ENCODE measurements around the gene GALNT2. TPM values are rescaled to one million over a fixed set of nuclear protein-coding genes. Genes with fewer than 3 reads are reported as not detected.

GALNT2 gene
- total and polyA plus RNA-seq, 2 experiments from 2014 or later, result 96.7 to 143 TPM

DNA sequence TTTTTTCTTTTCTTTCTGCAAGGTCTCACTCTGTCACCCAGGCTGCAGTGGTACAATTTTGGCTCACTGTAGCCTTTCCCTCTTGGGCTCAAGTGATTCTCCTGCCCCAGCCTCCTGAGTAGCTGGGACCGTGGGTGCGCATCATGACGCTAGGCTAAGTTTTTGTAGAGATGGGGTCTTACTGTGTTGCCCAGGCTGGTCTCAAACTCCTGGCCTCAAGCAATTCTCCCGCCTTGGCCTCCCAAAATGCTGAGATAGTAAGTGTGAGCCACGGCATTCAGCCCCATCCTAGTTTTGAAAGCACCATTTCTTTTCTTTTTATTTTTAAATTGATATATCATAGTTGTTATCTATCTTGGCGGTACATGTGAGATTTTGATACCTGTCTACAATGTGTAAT is 140.6 kb downstream of the GALNT2 start:
- Histone ChIP-seq H4K20me1 (ENCODE audit: insufficient read depth, poor library complexity, severe bottlenecking) (no peaks in the 10 kb centered on the region), H3K36me3 (replicated peaks; ENCODE audit: insufficient read depth, low read depth) (no peaks in the 10 kb centered on the region), H2AFZ (no peak overlapping the region), H3K27ac (no peak overlapping the region), H3K4me2 (no peak overlapping the region), H3K9me3 (ENCODE audit: low read depth) (no peaks in the 10 kb centered on the region), H3K4me1 (ENCODE audit: insufficient read depth) (peaks cover 19% of the 10 kb centered on the region), H3K79me2 (peaks cover 5% of the 10 kb centered on the region), H3K27me3 (no peaks in the 10 kb centered on the region), H3K9me2 (replicated peaks; ENCODE audit: insufficient read depth) (no peaks in the 10 kb centered on the region), H3K4me3 (no peak overlapping the region)
- WGBS (ENCODE audit: low lambda C conversion rate, missing lambda C conversion rate), result 81% methylated on average over 6 of the region's 6 CpGs
- TF ChIP-seq EZH2phosphoT487 (IDR thresholded peaks at IDR 0.05; ENCODE audit: low read depth, severe bottlenecking, unreplicated experiment), result no peak
- TF ChIP-seq, protein P1, sequence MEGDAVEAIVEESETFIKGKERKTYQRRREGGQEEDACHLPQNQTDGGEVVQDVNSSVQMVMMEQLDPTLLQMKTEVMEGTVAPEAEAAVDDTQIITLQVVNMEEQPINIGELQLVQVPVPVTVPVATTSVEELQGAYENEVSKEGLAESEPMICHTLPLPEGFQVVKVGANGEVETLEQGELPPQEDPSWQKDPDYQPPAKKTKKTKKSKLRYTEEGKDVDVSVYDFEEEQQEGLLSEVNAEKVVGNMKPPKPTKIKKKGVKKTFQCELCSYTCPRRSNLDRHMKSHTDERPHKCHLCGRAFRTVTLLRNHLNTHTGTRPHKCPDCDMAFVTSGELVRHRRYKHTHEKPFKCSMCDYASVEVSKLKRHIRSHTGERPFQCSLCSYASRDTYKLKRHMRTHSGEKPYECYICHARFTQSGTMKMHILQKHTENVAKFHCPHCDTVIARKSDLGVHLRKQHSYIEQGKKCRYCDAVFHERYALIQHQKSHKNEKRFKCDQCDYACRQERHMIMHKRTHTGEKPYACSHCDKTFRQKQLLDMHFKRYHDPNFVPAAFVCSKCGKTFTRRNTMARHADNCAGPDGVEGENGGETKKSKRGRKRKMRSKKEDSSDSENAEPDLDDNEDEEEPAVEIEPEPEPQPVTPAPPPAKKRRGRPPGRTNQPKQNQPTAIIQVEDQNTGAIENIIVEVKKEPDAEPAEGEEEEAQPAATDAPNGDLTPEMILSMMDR (IDR thresholded peaks at IDR 0.05; ENCODE audit: poor library complexity), result no peak
- no peak for TF ChIP-seq EZH2 (IDR thresholded peaks at IDR 0.05; ENCODE audit: borderline replicate concordance)
- no peak for DNase-seq (ENCODE audit: low spot score)

DNA sequence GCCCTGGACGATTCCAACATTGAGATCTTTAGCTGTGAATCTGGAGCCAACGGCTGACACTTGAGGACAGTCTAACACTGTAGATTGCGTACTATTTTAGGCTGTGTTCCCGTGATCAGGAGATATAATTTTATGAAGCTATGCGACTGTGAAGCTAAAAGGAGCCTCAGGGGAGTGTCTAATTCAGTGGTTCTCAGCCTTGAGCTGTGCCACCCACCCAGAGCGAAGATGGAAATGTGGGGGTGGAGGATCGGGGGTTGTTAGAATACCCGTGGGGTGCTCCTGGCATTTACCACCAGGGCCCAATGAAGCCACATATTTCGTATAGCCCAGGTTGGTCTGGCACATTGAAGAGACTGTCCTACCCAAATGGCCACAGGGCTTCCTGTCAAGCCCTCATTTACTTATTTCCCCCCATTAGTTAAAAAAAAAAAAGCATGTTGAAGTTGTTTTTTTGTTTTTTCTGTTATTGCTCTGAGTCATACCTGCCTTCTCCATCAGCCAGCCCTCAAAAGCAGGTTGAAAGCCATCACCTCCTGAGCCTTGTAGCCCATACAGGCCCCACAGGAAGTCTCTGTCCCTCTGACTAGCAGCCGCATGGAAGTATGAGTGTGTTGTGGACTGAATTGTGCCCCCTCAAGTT is 141.7 kb downstream of the GALNT2 start:
- H3K4me2 ChIP-seq, result no peak overlapping the region
- H3K27ac ChIP-seq, result no peak overlapping the region
- no peaks in the 10 kb centered on the region for H3K9me2 ChIP-seq (replicated peaks; ENCODE audit: insufficient read depth)
- H3K36me3 ChIP-seq (replicated peaks; ENCODE audit: insufficient read depth, low read depth), result no peaks in the 10 kb centered on the region
- DNase-seq (ENCODE audit: low spot score), result no peak
- no peaks in the 10 kb centered on the region for H3K27me3 ChIP-seq
- H3K4me3 ChIP-seq, result no peak overlapping the region
- no peak overlapping the region for H2AFZ ChIP-seq
- H3K9me3 ChIP-seq (ENCODE audit: low read depth), result no peaks in the 10 kb centered on the region
- H4K20me1 ChIP-seq (ENCODE audit: insufficient read depth, poor library complexity, severe bottlenecking), result no peaks in the 10 kb centered on the region
- peaks cover 19% of the 10 kb centered on the region for H3K4me1 ChIP-seq (ENCODE audit: insufficient read depth)
- WGBS (ENCODE audit: low lambda C conversion rate, missing lambda C conversion rate), result 95% methylated on average over 10 of the region's 10 CpGs
- H3K79me2 ChIP-seq, result peaks cover 15% of the 10 kb centered on the region
- TF ChIP-seq, protein P1 (IDR thresholded peaks at IDR 0.05; ENCODE audit: poor library complexity), result no peak

DNA sequence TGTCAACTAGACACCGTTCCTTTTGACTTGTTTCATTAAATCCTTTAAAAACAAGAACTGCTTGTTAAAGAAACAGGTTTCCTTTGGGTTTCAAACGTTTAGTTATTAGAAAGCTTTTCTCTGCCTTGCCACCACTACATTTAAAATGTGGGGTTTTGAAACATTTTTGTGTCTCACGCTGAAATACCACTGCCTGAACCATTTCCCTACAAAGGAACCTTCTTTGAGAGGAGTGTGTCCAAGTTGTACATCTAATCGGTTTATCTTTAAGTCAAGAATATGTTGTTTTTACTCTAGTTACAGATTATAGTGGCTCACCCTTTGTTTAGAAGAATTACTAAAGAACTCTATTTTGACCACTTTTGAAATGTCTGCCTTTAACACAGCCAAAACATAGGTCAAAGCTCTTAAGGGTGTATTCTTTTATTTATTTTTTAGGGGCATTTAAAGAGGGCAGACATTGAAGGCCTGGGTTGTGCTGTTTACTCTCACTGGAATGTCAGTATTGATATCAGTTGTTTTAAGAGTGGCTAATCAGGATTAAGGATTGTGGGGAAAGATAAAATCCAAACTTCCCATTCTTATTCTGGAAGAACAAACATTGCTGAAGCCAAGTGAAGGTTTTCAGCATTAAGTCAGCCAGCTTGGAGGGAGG is 143.4 kb downstream of the GALNT2 start:
- H3K4me3 ChIP-seq, result no peak overlapping the region
- no peaks in the 10 kb centered on the region for H3K36me3 ChIP-seq (replicated peaks; ENCODE audit: insufficient read depth, low read depth)
- peaks cover 22% of the 10 kb centered on the region for H3K4me1 ChIP-seq (ENCODE audit: insufficient read depth)
- peaks cover 25% of the 10 kb centered on the region for H3K79me2 ChIP-seq
- H2AFZ ChIP-seq, result no peak overlapping the region
- H3K9me3 ChIP-seq (ENCODE audit: low read depth), result no peaks in the 10 kb centered on the region
- TF ChIP-seq, protein P1 (IDR thresholded peaks at IDR 0.05; ENCODE audit: poor library complexity), result no peak
- DNase-seq (ENCODE audit: low spot score), result no peak
- no peaks in the 10 kb centered on the region for H4K20me1 ChIP-seq (ENCODE audit: insufficient read depth, poor library complexity, severe bottlenecking)
- no peaks in the 10 kb centered on the region for H3K27me3 ChIP-seq
- WGBS (ENCODE audit: low lambda C conversion rate, missing lambda C conversion rate), result 39% methylated on average over 4 of the region's 4 CpGs
- peak overlapping the region; percentile 35 for H3K27ac ChIP-seq
- H3K9me2 ChIP-seq (replicated peaks; ENCODE audit: insufficient read depth), result no peaks in the 10 kb centered on the region
- peak overlapping the region; percentile 14 for H3K4me2 ChIP-seq
